Testis (tissue), 2 donors: ENCODE results near the gene DSE.

Experiments
- POLR2A ChIP-seq: fragments of 450-650 bp; IDR thresholded peaks from one replicate; pipeline ENCODE4 v1.6.1; 2017; ENCODE audit warnings: antibody characterized with exemption, mild to moderate bottlenecking, moderate library complexity
- TF ChIP-seq, protein P1 (sequence below), 3 experiments: fragments of 450-650 bp in 2 of 3; fragments of 200-600 bp in 1 of 3; sonication (generic) in 1 of 3; IDR thresholded peaks; one replicate each; pipeline ENCODE4 v1.5.1; 2016 to 2019; ENCODE audit warnings: antibody characterized with exemption in 3 of 3, mild to moderate bottlenecking in 2 of 3, moderate library complexity in 1 of 3

DNA sequence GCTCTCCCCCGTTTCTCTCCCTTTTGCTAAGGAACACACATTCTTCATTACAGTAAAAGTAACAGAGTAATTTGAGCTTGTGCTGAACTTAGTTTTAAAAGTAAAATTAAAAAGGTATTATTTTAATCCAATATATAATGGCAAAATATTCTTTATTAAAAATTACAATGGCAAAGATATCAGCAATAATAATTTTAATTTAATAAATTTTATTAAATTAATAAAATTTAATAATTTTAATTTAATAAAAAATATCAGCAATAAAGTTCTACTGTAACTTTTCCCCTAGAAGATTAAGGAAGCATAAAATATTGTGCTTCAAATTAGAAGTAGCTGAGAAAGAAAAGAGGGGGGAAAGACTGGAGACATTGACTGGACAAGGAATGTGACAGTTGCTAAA is 32.5 kb downstream of the DSE start:
- TF ChIP-seq, protein P1, sequence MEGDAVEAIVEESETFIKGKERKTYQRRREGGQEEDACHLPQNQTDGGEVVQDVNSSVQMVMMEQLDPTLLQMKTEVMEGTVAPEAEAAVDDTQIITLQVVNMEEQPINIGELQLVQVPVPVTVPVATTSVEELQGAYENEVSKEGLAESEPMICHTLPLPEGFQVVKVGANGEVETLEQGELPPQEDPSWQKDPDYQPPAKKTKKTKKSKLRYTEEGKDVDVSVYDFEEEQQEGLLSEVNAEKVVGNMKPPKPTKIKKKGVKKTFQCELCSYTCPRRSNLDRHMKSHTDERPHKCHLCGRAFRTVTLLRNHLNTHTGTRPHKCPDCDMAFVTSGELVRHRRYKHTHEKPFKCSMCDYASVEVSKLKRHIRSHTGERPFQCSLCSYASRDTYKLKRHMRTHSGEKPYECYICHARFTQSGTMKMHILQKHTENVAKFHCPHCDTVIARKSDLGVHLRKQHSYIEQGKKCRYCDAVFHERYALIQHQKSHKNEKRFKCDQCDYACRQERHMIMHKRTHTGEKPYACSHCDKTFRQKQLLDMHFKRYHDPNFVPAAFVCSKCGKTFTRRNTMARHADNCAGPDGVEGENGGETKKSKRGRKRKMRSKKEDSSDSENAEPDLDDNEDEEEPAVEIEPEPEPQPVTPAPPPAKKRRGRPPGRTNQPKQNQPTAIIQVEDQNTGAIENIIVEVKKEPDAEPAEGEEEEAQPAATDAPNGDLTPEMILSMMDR (IDR thresholded peaks at IDR 0.05) = no peak
- no peak for TF ChIP-seq POLR2A
